GM18907 (cell line): Measurements from ENCODE around the gene GP1BB.
"Not testable (repeated sequence)": the region's sequence is repeated elsewhere in the genome, so short reads cannot be mapped to it uniquely, and the experiment has no call there.

Source experiments
- ATAC-seq: cut with Tn5 transposase; IDR thresholded peaks from one replicate; pipeline ENCODE4 v1.9.1; 2021; ENCODE audit warnings: mild to moderate bottlenecking, moderate library complexity; ENCODE audit not compliant: unreplicated experiment

GP1BB gene

GRCh38 chr22:19724927-19725661 is 1.8 kb downstream of the GP1BB start:
- no peak for ATAC-seq

GRCh38 chr22:19726064-19726788 is 2.9 kb downstream of the GP1BB start:
- not testable (repeated sequence) for ATAC-seq

DNA sequence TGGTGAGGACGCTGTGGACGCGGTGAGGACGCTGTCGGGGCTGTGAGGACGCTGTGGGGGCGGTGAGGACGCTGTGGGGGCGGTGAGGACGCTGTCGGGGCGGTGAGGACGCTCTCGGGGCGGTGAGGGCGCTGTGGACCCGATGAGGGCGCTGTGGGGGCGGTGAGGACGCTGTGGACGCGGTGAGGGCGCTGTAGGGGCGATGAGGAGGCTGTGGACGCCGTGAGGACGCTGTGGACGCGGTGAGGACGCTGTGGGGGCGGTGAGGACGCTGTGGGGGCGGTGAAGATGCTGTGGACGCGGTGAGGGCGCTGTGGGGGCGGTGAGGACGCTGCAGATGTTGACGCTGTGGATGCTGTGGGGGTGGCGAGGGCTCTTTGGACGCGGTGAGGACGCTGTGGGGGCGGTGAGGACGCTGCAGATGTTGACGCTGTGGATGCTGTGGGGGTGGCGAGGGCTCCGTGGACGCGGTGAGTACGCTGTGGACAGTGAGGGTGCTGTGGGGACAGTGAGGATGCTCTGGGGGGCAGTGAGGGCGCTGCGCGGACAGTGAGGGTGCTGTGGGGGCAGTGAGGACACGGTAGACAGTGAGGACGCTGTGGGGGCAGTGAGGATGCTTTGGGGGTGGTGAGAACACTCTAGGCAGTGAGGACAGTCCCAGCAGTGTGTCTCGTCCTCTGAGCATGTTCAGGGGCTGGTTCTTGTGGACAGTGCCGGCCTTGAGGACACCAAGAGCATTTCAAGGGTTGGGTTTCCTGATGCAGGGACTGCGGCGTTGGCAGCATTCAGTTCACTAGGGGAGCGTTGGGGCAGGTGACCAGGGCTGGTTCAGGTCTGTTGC is 4.2 kb downstream of the GP1BB start:
- no peak for ATAC-seq

DNA sequence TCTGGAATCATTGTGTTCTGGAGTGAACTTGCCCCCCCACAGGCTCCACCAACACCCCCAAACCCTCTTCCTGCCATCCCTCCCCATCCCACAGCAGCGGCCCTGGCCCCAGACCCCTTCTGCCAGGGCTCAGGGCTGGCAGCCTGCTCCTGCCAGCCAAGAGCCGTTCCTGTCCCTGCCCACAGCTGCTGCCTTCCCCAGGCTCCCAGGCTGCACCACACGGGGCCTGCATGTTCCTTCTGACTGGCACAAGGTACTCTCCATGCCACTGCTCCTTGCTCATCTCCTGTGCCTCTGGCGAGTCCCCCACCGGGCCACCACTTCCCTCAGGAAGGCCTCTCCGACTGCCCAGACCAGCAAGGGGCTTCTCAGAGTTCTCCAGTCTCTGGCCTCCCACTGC is 4.9 kb downstream of the GP1BB start:
- ATAC-seq = no peak

DNA sequence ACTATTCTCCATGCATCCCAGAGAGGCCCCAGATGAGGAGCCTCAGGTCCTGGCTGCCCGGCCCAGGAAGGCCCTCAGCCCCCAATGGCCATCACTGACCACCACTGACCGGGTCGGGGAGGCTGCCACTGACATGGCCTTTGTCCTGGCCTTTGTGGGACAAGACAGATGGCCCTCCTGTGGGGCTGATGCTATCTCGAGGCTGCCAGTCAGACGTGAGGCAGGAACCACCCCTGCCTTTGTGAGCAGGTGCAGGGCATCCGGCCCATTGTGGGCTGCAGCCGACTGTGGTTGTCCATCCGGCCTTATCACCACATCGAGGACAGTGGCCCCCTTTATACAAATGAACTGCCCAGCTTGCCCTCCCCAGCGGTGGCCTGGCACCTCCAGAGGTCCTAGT is 5.5 kb downstream of the GP1BB start:
- no peak for ATAC-seq

DNA sequence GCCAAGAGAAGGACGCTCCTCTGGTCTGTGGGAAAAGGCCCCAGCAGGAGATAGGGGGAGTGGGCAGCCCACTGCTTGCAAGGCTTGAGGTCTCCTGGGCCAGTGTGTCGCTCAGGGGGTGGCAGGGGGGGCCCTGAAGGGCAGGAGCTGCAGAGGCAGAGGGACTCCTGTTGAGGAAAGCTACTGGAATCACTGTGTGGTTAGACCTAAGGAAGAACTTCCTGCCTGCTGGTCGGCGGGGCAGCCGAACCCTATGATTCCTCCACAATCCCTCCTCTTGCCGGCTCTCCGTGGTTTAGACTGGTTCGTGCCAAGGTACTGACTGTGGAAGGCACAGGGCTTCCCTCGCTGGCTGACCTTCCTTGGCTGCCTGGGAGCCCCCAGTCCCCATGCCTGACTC is 6.2 kb downstream of the GP1BB start:
- ATAC-seq = no peak

DNA sequence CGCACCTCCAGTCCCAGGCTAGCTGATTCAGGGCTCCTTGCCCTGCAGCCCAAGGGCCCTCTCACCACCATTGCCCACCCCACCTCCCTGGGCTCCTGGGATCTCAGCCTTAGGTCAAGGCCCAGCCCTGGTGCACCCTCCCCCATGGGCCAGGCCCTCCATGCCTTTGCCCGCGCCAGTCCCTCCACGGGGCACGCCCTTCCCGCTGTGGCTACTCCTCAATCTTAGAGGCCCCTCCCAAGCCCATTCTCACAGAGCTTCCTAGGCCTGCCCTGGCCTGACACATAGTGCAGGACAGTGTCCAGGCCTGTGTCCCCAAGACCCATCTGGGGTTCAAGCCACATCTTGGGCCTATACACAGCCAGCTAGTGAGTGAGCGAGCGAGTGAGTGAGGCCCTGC is 6.9 kb downstream of the GP1BB start:
- ATAC-seq = no peak

DNA sequence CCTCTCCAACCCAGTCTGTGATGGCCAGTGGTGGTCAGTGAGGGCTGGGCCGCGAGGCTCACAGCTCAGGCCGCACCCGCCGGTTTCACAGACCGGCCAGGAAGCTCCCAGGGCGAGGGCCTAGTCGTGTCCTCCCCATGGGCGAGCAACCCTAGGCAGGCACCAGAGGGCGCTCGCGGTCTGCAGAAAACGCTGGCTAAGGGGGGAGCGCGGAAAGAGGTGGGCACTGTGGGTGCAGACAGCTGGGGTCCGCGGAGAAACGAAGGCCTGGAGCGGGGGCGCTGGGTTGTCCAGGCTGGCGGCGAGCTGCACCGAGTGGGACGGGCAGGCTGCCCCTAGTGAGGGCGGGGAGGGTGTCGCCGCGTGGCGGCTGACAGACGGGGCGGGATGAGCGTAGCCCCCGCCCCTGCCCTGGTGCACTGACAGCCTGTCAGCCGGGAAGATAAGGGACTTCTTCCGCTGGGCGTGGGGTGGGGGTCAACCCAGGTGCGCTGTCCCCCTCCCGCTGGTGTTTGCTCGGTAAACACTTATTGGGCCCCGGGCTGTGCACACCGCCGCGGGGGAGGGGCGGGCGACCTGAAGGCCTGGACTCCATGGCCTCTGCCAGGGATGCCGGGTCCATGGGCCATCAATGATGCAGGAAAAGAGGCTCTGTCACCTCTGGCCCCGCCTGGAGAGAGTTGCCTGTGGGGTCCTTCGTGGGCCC is 7.5 kb downstream of the GP1BB start:
- no peak for ATAC-seq

- no peak for ATAC-seq
Observed at GRCh38 chr22:19731361-19732135, 8.2 kb downstream of the GP1BB start.

GRCh38 chr22:19732403-19733113 is 9.2 kb downstream of the GP1BB start:
- no peak for ATAC-seq

DNA sequence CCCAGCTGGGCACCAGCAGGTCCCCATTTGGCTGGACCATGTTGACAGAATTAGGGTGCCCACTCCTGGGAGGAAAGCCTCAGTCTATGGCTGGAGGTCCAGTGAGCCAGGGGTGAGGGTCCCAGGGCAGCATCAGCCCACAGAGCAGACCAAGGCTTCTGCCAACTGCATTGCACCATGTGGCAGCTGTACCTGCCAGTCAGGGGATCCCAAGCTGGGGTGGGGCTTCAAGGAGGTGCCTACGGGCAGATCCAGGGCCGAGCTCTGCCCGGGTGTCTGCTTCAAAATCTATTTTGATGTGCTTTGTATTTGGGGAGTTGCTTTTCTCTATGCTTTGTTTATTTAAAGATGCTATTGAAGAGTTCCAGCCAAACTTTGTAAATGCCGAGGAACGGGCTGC is 10.4 kb downstream of the GP1BB start:
- no peak for ATAC-seq

- ATAC-seq = no peak
Observed at GRCh38 chr22:19734163-19734562, 10.8 kb downstream of the GP1BB start.

DNA sequence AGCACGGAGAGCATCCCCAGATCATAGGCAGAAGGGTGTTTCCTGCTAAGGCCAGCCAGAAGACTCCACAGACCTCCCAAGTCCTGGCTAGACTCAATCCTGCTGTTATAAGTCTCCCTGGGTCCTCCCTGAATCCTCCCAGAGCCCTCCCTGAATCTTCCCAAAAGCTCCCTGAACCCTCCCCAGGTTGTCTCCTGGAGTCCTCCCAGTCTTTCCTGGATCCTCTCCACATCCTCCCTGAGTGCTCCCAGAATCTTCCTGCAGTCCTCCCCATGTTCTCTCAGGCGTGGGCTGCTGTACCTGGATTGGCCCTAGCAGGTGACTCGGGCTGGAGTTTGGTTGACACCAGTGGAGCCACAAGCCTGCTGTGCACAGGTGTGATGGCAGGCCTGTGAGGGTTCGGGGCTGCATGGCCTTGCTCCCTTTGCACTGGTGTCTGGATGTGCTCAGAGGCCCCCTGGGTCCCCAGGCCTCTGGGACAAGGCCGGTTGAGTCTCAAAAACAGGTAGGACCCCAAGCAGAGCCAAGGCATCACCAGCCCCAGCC is 11.6 kb downstream of the GP1BB start:
- ATAC-seq = no peak

DNA sequence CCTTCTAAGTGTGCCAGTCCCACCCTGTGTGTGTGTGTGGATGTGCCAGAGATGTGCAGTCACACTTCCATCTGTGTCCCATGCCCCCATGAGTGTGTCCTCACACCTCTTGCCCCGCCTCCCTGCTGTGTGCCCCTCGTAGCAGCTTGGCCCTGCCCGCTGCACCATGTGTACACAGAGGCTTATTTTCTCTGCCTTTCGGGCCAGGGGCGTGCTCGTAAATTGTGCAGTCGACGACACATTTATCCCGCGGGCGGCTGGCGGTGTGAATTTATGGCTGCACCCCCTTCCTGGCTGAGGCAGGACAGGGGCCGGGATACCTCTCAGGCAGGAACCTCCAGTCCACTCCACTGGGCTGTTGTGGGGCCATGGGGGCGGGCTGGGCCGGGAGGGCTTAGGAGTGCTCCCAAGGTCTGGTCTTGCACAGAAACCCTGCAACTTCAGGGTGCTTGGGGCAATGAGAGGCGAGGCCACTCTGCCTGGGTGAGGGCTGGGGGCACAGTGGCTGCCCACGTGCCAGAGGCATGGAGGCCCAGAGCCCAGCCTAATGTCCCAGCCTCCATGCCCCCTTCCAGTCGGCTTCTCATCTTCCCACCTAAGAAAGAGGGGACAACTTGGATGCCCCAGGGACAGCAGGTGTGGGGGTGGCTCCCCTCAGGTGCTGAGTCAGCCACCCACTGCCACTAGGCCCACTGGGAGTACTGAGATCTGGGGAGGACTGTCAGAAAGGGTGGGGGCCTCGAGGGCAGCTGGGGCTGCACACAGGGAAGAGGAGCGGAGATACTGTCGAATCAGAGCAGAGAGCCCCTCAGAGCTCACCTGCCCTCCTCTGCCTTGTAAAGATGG is 12.5 kb downstream of the GP1BB start:
- ATAC-seq = no peak

DNA sequence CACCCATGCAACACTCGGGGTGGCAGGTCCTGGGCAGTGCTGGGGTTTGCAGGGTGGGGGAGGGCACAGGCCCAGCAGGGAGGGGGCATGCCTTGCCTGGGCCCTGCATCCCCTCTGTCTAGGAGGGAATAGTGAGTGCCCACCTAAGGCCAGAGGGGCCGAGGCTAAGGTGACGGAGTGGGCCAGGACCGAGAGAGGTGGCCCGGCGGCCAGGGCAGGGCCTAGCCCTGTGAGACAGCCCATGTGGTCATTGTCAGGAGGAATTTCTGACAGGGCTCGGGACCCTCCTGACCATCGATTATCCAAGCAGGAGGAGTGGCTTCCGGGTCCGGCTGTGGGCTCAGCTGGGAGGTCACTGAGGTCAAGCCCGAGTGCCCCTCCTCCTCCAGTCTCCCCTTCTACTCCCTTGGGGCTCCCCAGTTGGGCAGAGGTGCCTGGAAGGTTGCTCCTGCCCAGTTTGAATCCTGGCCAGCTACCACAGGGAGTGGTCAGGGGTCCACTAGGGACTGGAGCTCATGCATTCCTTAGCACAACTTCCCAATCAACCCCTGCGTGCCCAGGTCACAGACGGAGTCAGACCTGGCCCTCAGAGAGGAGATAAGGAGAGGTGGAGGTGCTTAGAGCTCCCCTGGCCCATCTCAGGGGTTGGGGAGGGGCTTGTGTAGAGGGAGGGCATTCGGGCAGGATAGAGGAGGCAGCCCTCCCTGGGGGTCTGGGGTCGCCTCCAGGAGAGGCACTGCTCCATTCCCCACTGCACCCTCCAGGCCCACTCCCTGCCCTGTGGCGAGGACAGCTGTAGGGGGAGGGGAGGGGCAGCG is 14.7 kb downstream of the GP1BB start:
- ATAC-seq = no peak

DNA sequence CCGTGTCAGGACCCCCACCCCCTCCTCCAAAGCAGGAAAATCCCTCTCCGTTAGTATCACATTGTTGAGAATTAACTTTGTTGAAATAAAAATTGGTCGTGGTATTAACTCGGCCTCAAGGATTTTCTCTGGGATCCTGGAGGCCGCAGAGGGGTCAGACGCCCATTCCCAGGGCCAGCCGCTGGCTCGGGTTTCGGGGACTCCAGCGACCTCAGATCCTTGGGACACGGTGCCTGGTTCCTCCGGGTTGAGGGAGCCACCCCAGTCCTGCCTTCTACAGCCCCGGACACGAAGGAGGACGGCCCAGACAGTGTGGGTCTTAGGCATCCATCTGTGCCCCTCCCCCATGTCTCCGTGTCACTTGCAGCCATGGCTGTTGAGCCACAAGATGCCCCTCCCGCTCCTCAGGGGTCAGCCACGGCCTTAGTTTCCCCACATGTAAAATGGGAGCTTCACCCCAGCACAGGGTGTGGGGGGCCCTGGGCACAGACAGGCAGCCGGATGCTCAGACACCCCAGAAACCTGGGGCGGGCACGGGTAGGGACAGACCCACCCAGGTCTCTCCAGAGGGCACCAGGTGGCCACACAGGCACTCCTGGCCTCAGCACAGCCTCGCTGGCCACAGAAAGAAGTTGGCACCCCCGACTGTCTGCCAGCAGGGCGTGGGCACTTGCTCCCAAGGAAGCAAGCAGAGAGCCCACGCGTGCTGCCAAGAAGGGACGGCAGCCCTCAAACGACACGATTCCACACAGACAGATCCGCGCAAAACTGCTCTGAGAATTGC is 15.5 kb downstream of the GP1BB start:
- no peak for ATAC-seq

DNA sequence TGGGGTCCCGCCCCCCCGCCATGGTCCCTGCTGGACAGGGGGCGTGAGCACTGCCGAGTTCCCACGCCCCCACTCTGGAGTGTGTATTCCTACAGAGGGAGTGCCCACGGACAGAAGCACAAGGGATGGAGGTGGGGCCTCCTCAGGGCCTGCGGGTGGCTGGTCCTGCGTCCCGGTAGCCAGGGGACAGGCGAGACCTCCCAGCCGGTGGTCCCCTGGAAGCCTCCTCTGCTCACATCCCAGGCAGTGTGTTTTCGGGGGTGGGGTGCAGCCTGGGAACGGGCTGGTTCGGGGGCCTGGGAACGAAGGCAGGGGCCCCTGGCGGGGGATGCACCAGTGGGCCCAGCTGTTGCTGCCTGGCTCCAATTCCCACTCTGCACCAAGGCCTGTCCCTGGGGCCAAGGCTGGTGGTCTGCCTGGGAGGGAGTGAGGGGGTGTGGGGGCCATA is 16.1 kb downstream of the GP1BB start:
- ATAC-seq = no peak
